ENCODE measurements around the gene VCX3B.

- TF ChIP-seq EZH2 (IDR thresholded peaks at IDR 0.05) (no peak), CTCF (IDR thresholded peaks at IDR 0.05) (no peak)
Measured at GRCh38 chrX:8453611-8454010, 11.0 kb upstream of the VCX3B start.
